GM19452 (cell line): ENCODE data around the gene DSCAML1.
"Not testable (repeated sequence)": the region's sequence is repeated elsewhere in the genome, so short reads cannot be mapped to it uniquely, and the experiment has no call there.

Experiments
- ATAC-seq: cut with Tn5 transposase; IDR thresholded peaks from one replicate; pipeline ENCODE4 v1.9.1; 2021; ENCODE audit not compliant: unreplicated experiment

Gene DSCAML1

GRCh38 chr11:117765068-117765467 is 31.9 kb downstream of the DSCAML1 start:
- no peak for ATAC-seq

- not testable (repeated sequence) for ATAC-seq
Observed at GRCh38 chr11:117763465-117763864, 33.6 kb downstream of the DSCAML1 start.

GRCh38 chr11:117761993-117762392 is 35.0 kb downstream of the DSCAML1 start:
- ATAC-seq, result no peak

- no peak for ATAC-seq
Observed at GRCh38 chr11:117759305-117759704, 37.7 kb downstream of the DSCAML1 start.

- ATAC-seq, result no peak
Observed at GRCh38 chr11:117754030-117754429, 43.0 kb downstream of the DSCAML1 start.

GRCh38 chr11:117752721-117753237 is 44.2 kb downstream of the DSCAML1 start:
- no peak for ATAC-seq

GRCh38 chr11:117752071-117752470 is 44.9 kb downstream of the DSCAML1 start:
- no peak for ATAC-seq

- ATAC-seq, result no peak
Observed at GRCh38 chr11:117750916-117751662, 45.9 kb downstream of the DSCAML1 start.

- no peak for ATAC-seq
Observed at GRCh38 chr11:117750357-117750756, 46.7 kb downstream of the DSCAML1 start.

GRCh38 chr11:117749541-117749910 is 47.5 kb downstream of the DSCAML1 start:
- ATAC-seq, result no peak

GRCh38 chr11:117748771-117749540 is 48.1 kb downstream of the DSCAML1 start:
- ATAC-seq, result no peak

GRCh38 chr11:117747892-117748291 is 49.1 kb downstream of the DSCAML1 start:
- no peak for ATAC-seq

- no peak for ATAC-seq
Observed at GRCh38 chr11:117745346-117745745, 51.7 kb downstream of the DSCAML1 start.

GRCh38 chr11:117744471-117745150 is 52.4 kb downstream of the DSCAML1 start:
- no peak for ATAC-seq

- ATAC-seq, result no peak
Observed at GRCh38 chr11:117743121-117743815, 53.7 kb downstream of the DSCAML1 start.

GRCh38 chr11:117738246-117738957 is 58.6 kb downstream of the DSCAML1 start:
- ATAC-seq, result no peak

- no peak for ATAC-seq
Observed at GRCh38 chr11:117735350-117735977, 61.6 kb downstream of the DSCAML1 start.

GRCh38 chr11:117734601-117735024 is 62.4 kb downstream of the DSCAML1 start:
- ATAC-seq, result no peak

- ATAC-seq, result no peak
Observed at GRCh38 chr11:117733316-117733715, 63.7 kb downstream of the DSCAML1 start.
